Measurements from ENCODE around the gene TK1.
A peak's percentile ranks its signal among the peaks of the same experiment; 100 is the strongest.
"Not testable (repeated sequence)": the region's sequence is repeated elsewhere in the genome, so short reads cannot be mapped to it uniquely, and the experiment has no call there.

The TK1 gene

GRCh38 chr17:78173097-78173715, 13.6 kb downstream of the TK1 start:
- TF ChIP-seq, protein P1, sequence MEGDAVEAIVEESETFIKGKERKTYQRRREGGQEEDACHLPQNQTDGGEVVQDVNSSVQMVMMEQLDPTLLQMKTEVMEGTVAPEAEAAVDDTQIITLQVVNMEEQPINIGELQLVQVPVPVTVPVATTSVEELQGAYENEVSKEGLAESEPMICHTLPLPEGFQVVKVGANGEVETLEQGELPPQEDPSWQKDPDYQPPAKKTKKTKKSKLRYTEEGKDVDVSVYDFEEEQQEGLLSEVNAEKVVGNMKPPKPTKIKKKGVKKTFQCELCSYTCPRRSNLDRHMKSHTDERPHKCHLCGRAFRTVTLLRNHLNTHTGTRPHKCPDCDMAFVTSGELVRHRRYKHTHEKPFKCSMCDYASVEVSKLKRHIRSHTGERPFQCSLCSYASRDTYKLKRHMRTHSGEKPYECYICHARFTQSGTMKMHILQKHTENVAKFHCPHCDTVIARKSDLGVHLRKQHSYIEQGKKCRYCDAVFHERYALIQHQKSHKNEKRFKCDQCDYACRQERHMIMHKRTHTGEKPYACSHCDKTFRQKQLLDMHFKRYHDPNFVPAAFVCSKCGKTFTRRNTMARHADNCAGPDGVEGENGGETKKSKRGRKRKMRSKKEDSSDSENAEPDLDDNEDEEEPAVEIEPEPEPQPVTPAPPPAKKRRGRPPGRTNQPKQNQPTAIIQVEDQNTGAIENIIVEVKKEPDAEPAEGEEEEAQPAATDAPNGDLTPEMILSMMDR (conservative IDR thresholded peaks at IDR 0.05; ENCODE audit: low read depth, low read length), result no peak
- no peak for DNase-seq (ENCODE audit: low read depth)

DNA sequence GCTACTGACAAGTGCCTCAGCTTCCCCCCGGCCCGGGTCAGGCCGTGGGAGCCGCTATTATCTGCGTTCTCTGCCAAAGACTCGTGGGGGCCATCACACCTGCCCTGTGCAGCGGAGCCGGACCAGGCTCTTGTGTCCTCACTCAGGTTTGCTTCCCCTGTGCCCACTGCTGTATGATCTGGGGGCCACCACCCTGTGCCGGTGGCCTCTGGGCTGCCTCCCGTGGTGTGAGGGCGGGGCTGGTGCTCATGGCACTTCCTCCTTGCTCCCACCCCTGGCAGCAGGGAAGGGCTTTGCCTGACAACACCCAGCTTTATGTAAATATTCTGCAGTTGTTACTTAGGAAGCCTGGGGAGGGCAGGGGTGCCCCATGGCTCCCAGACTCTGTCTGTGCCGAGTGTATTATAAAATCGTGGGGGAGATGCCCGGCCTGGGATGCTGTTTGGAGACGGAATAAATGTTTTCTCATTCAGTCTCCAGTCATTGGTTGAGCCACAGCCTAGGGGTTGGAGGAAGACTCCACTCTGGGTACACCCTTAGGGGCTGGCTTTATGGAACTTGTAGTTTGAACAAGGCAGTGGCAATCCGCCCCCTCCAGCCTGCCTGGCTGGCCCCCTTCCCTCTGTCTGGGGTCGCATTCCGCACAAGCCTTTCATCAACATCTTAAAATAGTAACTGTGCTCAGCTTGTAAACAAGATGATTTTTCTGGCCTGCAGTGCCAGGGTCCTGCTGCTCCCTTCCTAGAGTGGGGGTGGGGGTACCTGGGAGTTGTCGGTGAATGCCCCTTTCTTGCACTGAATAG, 14.4 kb downstream of the TK1 start:
- DNase-seq (ENCODE audit: low read depth), result peak; percentile 71
- TF ChIP-seq, protein P1 (conservative IDR thresholded peaks at IDR 0.05; ENCODE audit: low read depth, low read length), result no peak
- H3K4me3 ChIP-seq (ENCODE audit: low read depth, low read length), result no peak overlapping the region

More at GRCh38 chr17:78173097-78173715, 13.6 kb downstream of the TK1 start:
- no peak overlapping the region for H3K4me3 ChIP-seq (ENCODE audit: low read depth, low read length)

GRCh38 chr17:78171591-78172248, 15.1 kb downstream of the TK1 start:
- not testable (repeated sequence) for DNase-seq (ENCODE audit: low read depth); H3K4me3 ChIP-seq (ENCODE audit: low read depth, low read length)

GRCh38 chr17:78170692-78171590, 15.9 kb downstream of the TK1 start:
- no peak overlapping the region for H3K4me3 ChIP-seq (ENCODE audit: low read depth, low read length)
- DNase-seq (ENCODE audit: low read depth), result no peak
- TF ChIP-seq, protein P1 (conservative IDR thresholded peaks at IDR 0.05; ENCODE audit: low read depth, low read length), result no peak

DNA sequence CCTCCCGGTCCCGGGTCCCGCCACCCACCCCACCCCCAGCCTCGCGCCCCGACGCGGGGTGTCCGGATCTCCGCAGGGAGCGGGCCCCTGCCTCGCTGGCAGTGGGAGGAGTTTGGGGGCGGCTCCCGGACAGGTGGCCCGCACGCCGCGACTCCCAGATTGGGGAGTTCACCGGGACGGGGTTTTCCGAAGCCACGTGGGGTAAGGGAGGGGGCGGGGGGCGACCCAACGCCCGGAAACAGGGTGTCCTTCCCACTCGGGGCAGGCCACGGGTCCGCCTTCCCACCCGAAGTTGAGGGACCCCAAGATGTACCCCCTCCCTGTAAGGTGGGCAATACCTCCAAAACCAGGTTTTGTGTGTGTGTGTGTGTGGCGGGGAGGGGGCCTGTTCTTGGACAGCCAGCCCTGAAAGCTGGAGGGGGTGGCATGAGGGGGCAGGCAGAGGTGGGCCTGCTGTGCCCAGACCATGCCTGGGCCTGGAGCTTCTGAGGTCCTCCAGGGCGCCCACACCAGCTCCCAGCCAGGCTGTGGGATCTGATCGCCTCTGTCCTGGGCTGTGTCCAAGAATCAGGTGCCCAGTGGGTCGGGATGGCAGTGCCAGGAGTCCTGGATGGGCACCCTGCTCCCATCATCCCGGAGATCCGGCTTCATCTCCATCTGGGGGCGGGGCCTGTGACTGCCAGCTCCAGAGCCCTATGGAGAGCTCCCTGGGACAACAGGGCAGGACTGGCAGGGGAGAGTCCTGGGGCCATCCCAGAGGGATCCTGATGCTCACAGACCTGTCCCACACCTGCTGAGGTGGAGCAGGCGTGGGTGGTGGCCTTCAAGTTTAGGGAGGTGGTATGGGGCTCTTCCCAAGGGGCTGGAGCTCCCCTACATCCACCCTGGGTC, 17.7 kb downstream of the TK1 start:
- DNase-seq (ENCODE audit: low read depth), result no peak
- peak overlapping the region; percentile 57 for H3K4me3 ChIP-seq (ENCODE audit: low read depth, low read length)
- TF ChIP-seq, protein P1 (conservative IDR thresholded peaks at IDR 0.05; ENCODE audit: low read depth, low read length), result no peak

- no peak for DNase-seq (ENCODE audit: low read depth)
- TF ChIP-seq, protein P1 (conservative IDR thresholded peaks at IDR 0.05; ENCODE audit: low read depth, low read length), result no peak
Observed at GRCh38 chr17:78168242-78168902, 18.5 kb downstream of the TK1 start, which contains the start of gene SYNGR2. Gene SYNGR2, plus strand, starts transcription at chr17:78168581. Its CDS starts 36 bp downstream, at chr17:78168617.

More at GRCh38 chr17:78168242-78168902, 18.5 kb downstream of the TK1 start, which contains the start of gene SYNGR2:
- peak within 1 kb of the TSS; percentile 57 for H3K4me3 ChIP-seq (ENCODE audit: low read depth, low read length)

Measured in choroid plexus epithelial cell (primary cell).